Stimulated activated naive CD8-positive, alpha-beta T cell treated with anti-CD3 and anti-CD28 coated beads, Interleukin-15, amount 100 ng/mL, for 72 hours (primary cell): ENCODE measurements around the gene POLK.
A peak's percentile ranks its signal among the peaks of the same experiment; 100 is the strongest.
"Not testable (repeated sequence)": the region's sequence is repeated elsewhere in the genome, so short reads cannot be mapped to it uniquely, and the experiment has no call there.

Experiments
- ATAC-seq: fragments of 150-1000 bp; cut with Tn5 transposase; 2 replicates; pipeline ENCODE4 v1.10.0; 2021; ENCODE audit warnings: mild to moderate bottlenecking, moderate library complexity
- DNase-seq, 2 donors: peaks; one replicate each; pipeline ENCODE4 v3.0.0; 2021 to 2022
- H3K27ac Mint-ChIP-seq, 2 donors: one replicate each; pipeline ENCODE4 v1.8.0; 2022; ENCODE audit warnings: mild to moderate bottlenecking in 2 of 2, mixed read lengths in 2 of 2, moderate library complexity in 2 of 2
- H3K27me3 Mint-ChIP-seq: one replicate; pipeline ENCODE4 v1.8.0; 2022; ENCODE audit warnings: mixed read lengths
- H3K4me1 Mint-ChIP-seq: one replicate; pipeline ENCODE4 v1.8.0; 2022; ENCODE audit warnings: mild to moderate bottlenecking, mixed read lengths
- H3K4me3 Mint-ChIP-seq, 2 donors: one replicate each; pipeline ENCODE4 v1.8.0; 2022; ENCODE audit warnings: mild to moderate bottlenecking in 2 of 2, mixed read lengths in 2 of 2, moderate library complexity in 1 of 2
- H3K9me3 Mint-ChIP-seq, 2 donors: one replicate each; pipeline ENCODE4 v1.8.0; 2022; ENCODE audit warnings: mixed read lengths in 2 of 2

Gene POLK

DNA sequence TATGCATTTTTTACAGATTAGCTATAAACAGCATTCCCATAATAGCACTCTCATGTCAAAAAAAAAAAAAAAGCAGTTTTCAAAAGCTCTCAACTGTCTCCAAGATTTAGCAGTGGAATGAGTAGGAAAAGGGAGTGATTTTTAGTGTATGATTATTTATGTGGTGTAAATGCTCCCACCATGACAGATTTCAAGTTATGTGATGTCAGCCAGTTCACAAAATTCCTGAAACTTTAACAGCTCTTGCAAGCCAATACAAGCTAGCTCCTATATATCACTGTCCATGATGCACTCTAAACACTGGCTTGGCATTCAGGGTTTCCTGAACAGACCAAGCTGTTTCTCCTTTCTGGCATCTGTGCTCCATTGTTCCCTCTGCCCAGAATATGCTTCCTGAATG is 91.7 kb downstream of the POLK start:
- H3K4me3 Mint-ChIP-seq, result no peak overlapping the region
- no peaks in the 10 kb centered on the region for H3K9me3 Mint-ChIP-seq
- ATAC-seq (no peak), DNase-seq (no peak)
- no peaks in the 10 kb centered on the region for H3K4me1 Mint-ChIP-seq
- no peak overlapping the region for H3K27ac Mint-ChIP-seq
- no peaks in the 10 kb centered on the region for H3K27me3 Mint-ChIP-seq

GRCh38 chr5:75603821-75604220 is 92.1 kb downstream of the POLK start:
- H3K9me3 Mint-ChIP-seq, result no peaks in the 10 kb centered on the region
- no peak for DNase-seq
- no peak overlapping the region for H3K4me3 Mint-ChIP-seq
- H3K4me1 Mint-ChIP-seq, result no peaks in the 10 kb centered on the region
- ATAC-seq, result no peak
- no peak overlapping the region for H3K27ac Mint-ChIP-seq
- H3K27me3 Mint-ChIP-seq, result no peaks in the 10 kb centered on the region

DNA sequence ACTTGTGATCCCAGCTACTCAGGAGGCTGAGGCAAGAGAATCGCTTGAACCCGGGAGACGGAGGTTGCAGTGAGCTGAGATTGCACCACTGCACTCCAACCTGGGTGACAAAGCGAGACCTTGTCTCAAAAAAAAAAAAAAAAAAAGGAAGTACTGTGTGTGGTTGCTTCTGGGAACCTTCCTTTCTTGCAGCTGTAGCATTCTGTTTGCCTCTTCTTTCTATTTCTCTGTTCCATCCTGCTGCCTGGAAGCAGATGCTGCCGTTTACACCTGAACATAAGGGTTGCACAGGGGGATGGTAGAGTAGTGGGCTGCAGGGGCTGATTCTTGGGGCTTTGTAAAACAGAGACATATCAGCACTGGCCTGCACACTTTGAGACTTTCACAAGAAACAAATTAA is 95.7 kb downstream of the POLK start:
- H3K9me3 Mint-ChIP-seq, H3K4me1 Mint-ChIP-seq, H3K4me3 Mint-ChIP-seq, ATAC-seq, DNase-seq, H3K27ac Mint-ChIP-seq: not testable (repeated sequence)
- peaks cover 14% of the 10 kb centered on the region for H3K27me3 Mint-ChIP-seq

- H3K4me1 Mint-ChIP-seq, result peaks cover 5% of the 10 kb centered on the region
- H3K27me3 Mint-ChIP-seq, result peaks cover 14% of the 10 kb centered on the region
- no peak for ATAC-seq
Observed at GRCh38 chr5:75608870-75609269, 97.2 kb downstream of the POLK start.

DNA sequence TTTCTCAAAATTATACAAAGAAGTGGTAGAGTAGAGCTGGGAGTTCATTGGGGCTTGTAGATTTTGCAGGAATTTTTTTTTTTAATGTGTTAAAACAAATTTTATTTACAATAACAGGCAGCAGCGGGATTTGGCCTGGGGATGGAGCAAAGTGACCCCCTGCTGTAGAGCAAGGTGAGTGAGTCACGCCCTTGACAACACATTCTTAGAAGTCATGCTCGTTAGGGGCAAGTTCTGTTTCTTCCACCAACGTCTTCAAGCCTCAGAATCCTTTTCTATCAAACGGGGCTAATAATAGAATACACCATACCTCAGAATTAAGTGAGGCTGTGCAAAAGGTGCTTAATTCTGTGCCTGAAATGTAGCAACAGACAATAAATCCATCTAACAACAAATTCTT is 98.5 kb downstream of the POLK start:
- no peak for DNase-seq
- Mint-ChIP-seq H3K9me3 (no peaks in the 10 kb centered on the region), H3K27ac (no peak overlapping the region)

More at GRCh38 chr5:75608870-75609269, 97.2 kb downstream of the POLK start:
- H3K4me3 Mint-ChIP-seq, result no peak overlapping the region
- no peak for DNase-seq
- no peak overlapping the region for H3K27ac Mint-ChIP-seq
- no peaks in the 10 kb centered on the region for H3K9me3 Mint-ChIP-seq

DNA sequence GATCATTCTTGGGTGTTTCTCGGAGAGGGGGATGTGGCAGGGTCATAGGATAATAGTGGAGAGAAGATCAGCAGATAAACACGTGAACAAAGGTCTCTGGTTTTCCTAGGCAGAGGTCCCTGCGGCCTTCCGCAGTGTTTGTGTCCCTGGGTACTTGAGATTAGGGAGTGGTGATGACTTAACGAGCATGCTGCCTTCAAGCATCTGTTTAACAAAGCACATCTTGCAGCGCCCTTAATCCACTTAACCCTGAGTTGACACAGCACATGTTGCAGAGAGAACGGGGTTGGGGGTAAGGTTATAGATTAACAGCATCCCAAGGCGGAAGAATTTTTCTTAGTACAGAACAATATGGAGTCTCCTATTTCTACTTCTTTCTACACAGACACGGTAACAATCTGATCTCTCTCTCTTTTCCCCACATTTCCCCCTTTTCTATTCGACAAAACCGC is 99.2 kb downstream of the POLK start:
- ATAC-seq, H3K9me3 Mint-ChIP-seq, H3K27ac Mint-ChIP-seq, DNase-seq, H3K4me1 Mint-ChIP-seq: not testable (repeated sequence)
- Mint-ChIP-seq H3K4me3 (peak overlapping the region; percentile 46 to 76), H3K27me3 (peaks cover 14% of the 10 kb centered on the region)

More for the DNA sequence above, 98.5 kb downstream of the POLK start:
- Mint-ChIP-seq H3K27me3 (peaks cover 14% of the 10 kb centered on the region), H3K4me3 (peak overlapping the region in 1 of 2 donors; percentile 30), H3K4me1 (peaks cover 5% of the 10 kb centered on the region)
- no peak for ATAC-seq

DNA sequence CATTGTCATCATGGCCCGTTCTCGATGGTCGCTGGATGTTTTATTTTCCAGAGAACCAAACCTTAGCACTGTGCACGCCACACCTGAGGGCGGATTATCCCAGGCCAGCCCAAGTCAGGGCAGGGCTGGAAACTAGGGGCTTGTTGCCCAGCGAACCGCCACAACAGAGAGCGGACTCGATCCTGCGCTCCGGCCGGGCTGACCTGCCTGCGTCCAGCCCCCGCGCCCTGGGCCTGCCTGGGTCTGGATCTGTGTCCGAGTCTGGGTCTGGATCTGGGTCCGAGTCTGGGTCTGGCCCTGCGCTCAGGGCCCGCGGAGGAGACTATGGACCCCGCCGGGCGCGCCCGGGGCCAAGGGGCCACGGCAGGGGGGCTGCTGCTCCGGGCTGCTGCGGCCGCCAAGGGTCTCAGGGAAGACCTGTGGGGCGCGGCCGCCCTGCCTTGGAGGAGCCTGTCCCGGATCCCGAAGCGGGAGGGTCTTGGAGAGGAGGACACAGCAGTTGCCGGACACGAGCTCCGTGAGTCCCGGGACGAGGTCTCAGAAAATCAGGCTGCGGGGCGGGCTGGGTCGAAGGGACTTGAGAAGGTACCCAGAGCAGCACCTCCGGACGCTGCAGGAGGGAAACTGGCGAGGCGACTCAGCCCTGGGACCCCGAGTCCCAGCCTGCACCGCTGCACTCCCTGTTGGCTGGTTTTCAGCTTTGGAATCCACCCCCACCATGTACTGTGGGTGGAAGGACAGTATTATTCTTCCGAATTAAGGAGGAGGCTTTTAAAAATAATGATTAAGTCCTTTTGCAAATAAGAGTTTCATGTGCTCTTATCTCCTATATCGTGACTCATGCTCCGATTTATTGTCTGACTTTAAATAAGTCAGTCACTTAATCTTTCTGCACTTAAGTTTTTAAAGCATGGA is 99.9 kb downstream of the POLK start, which contains the start of gene ANKDD1B:
ANKDD1B (plus strand) TSS at position 143 of the 915 bp plus-strand sequence; CDS start at position 325, 182 bp downstream.
- Mint-ChIP-seq H3K27ac (no peak within 1 kb of the TSS), H3K4me1 (peaks cover 5% of the 10 kb centered on the region), H3K9me3 (no peaks in the 10 kb centered on the region), H3K27me3 (peaks cover 14% of the 10 kb centered on the region), H3K4me3 (peak within 1 kb of the TSS; percentile 46 to 76)
- DNase-seq (peak in 1 of 2 donors; percentile 33), ATAC-seq (peak; percentile 77)

DNA sequence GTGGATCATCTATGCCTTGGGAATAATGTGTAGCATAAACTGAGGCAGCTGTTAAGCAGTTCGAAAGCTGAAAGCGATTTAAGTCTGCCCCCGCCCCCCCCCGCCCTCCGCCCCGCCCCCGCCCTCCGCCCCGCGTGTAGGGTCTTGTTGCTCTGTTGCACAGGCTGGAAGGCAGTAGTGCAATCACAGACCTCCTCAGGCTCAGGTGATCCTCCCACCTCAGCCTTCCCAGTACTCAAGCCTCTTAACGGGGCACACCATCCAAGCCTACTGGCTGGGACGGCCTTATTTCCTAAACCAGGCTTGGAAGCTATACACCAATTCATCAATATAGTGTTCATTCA is 100.5 kb downstream of the POLK start:
- ATAC-seq, result peak; percentile 31
- H3K4me3 Mint-ChIP-seq, result peak overlapping the region in 1 of 2 donors; percentile 76
- H3K9me3 Mint-ChIP-seq, result no peaks in the 10 kb centered on the region
- peaks cover 5% of the 10 kb centered on the region for H3K4me1 Mint-ChIP-seq
- H3K27ac Mint-ChIP-seq, result no peak overlapping the region
- no peak for DNase-seq
- peaks cover 14% of the 10 kb centered on the region for H3K27me3 Mint-ChIP-seq

DNA sequence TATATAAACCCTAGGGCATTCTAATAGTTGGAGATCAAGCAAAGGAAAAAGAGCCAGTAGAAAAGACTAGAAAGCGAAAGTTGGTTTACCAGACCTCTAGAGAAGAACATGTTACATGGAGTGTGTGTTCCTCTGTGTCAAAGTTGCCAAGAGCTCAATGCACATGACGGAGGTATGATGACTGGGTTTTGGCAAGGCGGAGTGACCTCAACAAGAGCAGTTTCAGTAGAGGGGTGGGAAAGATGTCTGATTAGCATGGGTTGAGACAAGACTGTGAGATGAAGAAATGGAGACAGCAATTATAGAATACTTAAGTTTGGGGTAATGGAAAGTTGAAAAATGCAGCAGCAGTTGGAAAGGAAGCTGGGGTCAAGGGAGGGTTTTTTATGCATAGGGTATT is 101.2 kb downstream of the POLK start:
- Mint-ChIP-seq H3K4me1 (peaks cover 5% of the 10 kb centered on the region), H3K27ac (no peak overlapping the region), H3K9me3 (no peaks in the 10 kb centered on the region), H3K4me3 (no peak overlapping the region), H3K27me3 (peaks cover 14% of the 10 kb centered on the region)
- no peak for ATAC-seq
- no peak for DNase-seq

DNA sequence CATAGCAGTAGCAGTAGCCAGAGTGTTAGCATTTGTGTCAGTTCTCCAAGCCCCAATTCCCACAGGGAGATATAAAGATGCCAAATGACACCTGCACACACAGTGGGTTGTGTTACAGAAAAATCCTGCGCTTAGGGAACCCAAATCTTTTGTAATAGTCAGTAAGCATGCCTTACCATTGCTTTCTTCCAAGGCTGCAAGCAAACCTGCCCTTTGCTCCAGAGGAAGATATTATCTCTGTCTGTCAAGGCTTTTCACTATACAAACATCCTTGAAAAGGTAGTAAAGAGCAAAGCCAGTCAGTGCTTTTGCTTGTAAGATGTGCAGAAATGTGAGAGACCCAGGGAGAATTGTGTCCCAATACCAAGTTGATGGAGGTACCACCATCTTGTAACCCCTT is 102.5 kb downstream of the POLK start:
- ATAC-seq, result no peak
- DNase-seq, result no peak
- no peak overlapping the region for H3K4me3 Mint-ChIP-seq
- H3K9me3 Mint-ChIP-seq, result no peaks in the 10 kb centered on the region
- H3K4me1 Mint-ChIP-seq, result peaks cover 5% of the 10 kb centered on the region
- no peak overlapping the region for H3K27ac Mint-ChIP-seq
- peaks cover 14% of the 10 kb centered on the region for H3K27me3 Mint-ChIP-seq

- H3K27ac Mint-ChIP-seq, result no peak overlapping the region
- ATAC-seq (no peak), DNase-seq (no peak)
- no peak overlapping the region for H3K4me3 Mint-ChIP-seq
- H3K27me3 Mint-ChIP-seq, result peaks cover 4% of the 10 kb centered on the region
- no peaks in the 10 kb centered on the region for H3K9me3 Mint-ChIP-seq
- no peaks in the 10 kb centered on the region for H3K4me1 Mint-ChIP-seq
Observed at GRCh38 chr5:75616371-75616881, 104.7 kb downstream of the POLK start.

DNA sequence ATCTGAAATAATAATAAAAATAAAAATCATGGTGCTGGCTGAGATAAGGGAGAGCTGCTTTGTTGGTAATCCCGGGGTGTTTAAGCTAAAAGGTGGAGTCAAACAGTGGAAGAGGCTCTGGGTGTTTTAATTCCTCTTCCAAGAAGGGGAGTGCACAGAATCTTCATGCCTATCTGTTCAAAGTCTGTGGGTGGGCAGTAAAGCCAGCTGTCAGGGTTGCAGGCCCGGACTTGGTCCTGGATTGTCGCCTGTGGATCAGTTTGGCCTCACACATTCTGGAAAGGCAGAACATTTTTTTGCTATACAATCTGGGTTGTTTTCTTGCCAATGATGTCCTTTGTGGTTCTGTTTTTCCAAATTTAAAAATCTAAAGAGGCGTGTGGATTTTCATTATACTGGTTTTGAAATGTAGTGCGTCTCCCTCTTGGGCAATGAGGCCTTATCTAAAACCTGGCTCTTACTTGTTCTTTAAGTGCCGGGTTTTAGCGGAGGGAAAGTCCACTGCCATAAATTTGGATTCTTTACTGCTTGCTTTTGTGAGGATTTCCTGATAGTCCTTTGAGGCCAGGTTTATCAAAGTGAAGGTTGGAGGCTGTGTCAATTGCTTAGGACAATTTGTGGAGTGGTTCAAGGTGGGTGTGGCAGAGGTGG is 105.4 kb downstream of the POLK start:
- Mint-ChIP-seq H3K4me1 (no peaks in the 10 kb centered on the region), H3K27ac (no peak overlapping the region), H3K9me3 (no peaks in the 10 kb centered on the region), H3K4me3 (no peak overlapping the region), H3K27me3 (no peaks in the 10 kb centered on the region)
- no peak for ATAC-seq
- DNase-seq, result no peak

DNA sequence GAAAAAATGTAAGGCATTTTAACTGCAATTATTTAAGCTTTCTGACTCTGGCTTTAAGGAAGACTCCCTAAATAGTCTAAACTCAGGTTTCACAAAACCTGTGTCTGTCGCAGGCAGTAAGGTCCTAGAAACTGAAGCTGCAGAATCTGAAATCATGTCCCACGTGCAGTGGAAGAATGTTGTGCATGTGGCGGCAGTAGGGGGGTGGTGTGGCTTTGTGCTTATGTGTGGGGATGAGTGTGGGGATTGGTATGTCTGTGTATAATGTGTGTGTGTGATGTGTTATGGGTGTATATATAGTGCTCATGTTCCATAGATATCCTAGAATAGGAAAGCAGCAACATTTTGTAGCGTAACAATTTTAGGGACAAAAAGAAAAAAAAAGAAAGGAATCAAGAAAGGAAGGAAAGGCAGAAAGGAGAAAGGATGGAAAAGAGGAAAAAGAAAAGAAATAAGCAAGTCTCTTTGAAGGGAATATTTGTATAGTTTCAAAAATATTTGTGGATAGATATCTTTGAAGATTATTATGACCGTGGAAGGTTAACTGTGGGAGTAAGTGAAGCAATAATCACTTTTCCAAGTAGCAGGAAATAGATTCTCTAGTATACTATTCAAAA is 106.2 kb downstream of the POLK start:
- H3K9me3 Mint-ChIP-seq, result no peaks in the 10 kb centered on the region
- no peak for ATAC-seq
- H3K27ac Mint-ChIP-seq, result no peak overlapping the region
- no peaks in the 10 kb centered on the region for H3K4me1 Mint-ChIP-seq
- H3K4me3 Mint-ChIP-seq, result no peak overlapping the region
- DNase-seq, result no peak
- H3K27me3 Mint-ChIP-seq, result no peaks in the 10 kb centered on the region

DNA sequence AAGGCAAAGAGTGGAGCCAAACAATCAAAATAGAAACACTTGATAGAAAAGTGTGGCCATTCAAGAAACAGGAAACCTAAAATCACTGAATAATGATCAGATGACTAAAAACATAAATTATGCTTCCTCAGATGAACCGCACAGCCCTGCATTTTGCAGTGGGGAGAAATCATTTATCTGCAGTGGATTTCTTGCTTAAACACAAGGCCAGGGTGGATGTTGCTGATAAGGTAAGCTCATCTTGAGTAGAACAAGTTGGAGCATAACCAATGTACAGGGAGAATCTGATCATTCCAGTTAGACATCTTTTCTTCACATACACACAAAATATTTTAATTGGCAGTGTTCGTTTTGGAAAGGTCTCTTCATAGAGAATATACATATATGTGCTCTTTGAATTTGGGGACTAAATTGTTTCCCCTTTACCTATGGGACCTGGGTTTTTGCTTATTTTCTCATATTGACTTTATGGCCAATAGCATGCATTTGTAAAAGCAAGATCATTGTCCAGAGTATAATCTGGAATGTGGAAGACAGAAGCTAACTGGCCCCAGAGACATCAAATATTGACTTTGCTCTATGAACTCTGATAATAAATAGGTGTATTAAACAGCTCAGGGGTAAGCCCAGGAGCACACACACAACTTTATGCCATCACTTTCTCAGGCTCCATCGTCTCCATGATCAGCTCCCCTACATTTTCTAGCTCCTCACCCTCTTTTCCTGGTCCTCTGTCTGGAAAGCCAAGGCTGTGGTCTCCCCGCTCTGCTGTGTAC is 108.7 kb downstream of the POLK start:
- DNase-seq (no peak), ATAC-seq (no peak)
- Mint-ChIP-seq H3K4me1 (no peaks in the 10 kb centered on the region), H3K4me3 (no peak overlapping the region), H3K27ac (no peak overlapping the region), H3K27me3 (no peaks in the 10 kb centered on the region), H3K9me3 (no peaks in the 10 kb centered on the region)

DNA sequence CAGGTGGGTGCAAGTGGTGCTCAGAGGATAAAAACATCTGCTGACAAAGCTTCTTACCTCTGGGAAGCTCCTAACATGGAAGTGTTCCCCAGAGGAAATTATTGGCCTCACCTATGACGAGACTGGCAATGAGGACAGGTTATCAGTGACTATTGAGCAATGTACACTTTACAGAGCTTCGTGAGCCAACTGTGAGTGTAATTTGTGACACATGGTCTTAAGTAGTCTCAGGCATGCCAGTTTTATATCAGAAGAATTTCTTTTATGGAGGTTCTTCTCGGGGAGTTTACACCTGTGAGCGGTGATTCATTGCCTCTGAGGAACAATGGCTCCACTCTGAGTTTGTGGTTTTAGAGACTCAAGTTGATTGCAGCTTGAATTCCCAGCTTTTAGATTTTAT is 110.9 kb downstream of the POLK start:
- no peaks in the 10 kb centered on the region for H3K9me3 Mint-ChIP-seq
- H3K27ac Mint-ChIP-seq, result no peak overlapping the region
- DNase-seq, result no peak
- peaks cover 12% of the 10 kb centered on the region for H3K4me1 Mint-ChIP-seq
- H3K4me3 Mint-ChIP-seq, result no peak overlapping the region
- ATAC-seq, result no peak
- H3K27me3 Mint-ChIP-seq, result no peaks in the 10 kb centered on the region
